Esophagus muscularis mucosa (tissue), 3 donors: ENCODE measurements around the gene NBL1.
"Not testable (repeated sequence)": the region's sequence is repeated elsewhere in the genome, so short reads cannot be mapped to it uniquely, and the experiment has no call there.

Source experiments
- CTCF ChIP-seq, 3 experiments: fragments of 200-600 bp in 2 of 3; fragments of 450-650 bp in 1 of 3; sonication (generic) in 2 of 3; IDR thresholded peaks; one replicate each; pipeline ENCODE4 v1.5.1; 2017 to 2019; ENCODE audit warnings: antibody characterized with exemption in 3 of 3, mild to moderate bottlenecking in 2 of 3, moderate library complexity in 1 of 3
- POLR2AphosphoS5 ChIP-seq, 2 donors: sonication (generic); formaldehyde crosslinking; IDR thresholded peaks; one replicate each; pipeline ENCODE4 v1.6.1; 2017; ENCODE audit warnings: antibody characterized with exemption in 2 of 2

GRCh38 chr1:19639228-19639627, 4.9 kb upstream of the NBL1 start:
- TF ChIP-seq CTCF, POLR2AphosphoS5 (IDR thresholded peaks at IDR 0.05): not testable (repeated sequence)
